Measurements from ENCODE around the gene ELK4.

Gene ELK4

DNA sequence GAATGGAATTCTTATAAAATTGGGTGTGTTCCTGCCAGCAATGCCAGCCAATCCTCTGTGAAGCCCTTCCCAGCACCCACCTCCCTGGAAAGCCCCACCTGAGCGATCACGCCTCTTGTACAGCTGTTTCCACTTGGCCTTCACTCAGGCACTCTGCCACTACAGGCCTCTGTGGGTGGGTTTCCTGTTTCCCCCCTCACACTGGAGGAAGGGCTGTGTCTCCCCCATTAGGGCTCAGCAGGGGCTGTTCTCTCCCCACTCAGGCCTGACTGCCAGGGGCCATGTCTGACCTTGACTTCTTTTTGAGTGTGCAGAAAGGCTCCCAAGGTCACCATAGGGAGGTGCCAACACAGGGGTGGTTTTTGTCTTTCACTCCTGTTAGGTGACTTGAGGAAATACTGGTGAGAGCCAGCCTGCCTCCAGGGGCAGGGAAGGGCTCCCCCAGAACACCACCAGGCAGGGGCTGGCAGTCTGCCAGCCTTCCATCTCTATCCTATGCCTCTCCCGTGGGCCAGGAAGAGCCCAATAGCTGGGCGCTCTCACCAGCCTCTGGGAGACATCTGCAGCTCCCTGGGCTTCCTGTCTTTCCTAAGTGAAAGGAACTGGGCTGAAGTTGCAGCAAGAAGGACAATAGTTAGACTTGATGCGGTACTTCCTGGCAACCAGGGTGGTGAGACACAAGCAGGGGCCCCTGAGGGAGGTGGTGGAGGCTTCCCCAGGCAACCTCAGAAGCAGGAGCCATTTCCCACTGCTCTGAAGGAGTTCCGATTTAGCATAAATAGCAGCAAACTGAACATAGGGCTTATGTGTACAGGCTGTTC, 49.1 kb downstream of the ELK4 start:
- no peak for FAIRE-seq
- DNase-seq (ENCODE audit: insufficient read length, low spot score): no peak
- TF ChIP-seq POLR2A (IDR thresholded peaks at IDR 0.05; ENCODE audit: low read depth, low read length): no peak

DNA sequence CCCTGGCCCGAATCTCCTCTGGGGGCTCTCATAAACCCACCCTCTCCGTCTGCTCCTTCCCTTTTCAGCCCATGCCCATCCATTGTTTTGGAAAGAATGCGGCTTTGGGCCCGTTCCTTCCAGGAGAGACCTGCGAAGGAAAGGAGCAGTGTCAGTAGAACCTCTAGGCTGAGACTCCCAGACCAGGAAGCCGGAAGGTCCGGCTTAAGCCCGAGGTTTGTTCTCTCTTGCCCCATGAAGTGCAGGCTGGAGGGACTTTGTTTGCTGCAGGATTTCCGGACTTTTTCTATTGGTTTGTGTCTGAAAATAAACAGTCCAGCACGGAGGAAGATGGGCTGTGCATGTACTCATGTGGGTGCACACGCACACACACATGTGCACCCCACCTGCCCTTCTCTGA, 49.8 kb downstream of the ELK4 start:
- FAIRE-seq: no peak
- no peak for TF ChIP-seq POLR2A (IDR thresholded peaks at IDR 0.05; ENCODE audit: low read depth, low read length)
- DNase-seq (ENCODE audit: insufficient read length, low spot score): no peak

DNA sequence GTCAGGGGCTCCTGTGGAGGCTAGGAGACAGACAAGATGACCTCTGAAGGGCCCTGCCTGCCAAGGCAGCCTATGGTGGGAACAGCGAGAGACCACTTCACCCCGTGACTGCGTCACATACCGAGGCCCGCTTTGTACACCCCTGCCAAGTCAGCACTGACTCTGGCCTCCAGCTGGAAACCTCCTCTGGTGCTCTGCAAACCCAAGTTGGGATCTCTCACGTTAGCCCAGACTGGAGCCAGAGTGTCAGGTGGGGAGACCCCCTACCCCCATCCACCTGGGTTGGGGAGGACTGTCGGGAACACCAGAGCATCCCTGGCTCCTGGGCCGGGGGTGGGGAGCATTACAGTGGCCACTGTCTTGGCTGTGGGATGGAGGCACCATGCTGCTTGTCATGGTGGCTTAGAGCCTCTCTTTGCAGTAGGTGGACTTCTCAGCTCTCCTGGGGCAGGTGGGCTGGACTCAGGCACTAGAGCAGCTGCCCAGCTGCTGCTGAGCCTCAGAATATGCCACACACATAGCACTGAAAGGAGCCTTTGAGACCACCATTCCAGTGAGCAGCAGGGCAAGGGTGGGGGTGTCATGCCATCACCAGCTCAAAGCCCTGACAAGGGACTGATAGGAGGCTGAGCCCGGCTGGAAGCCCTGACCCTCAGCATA, 50.4 kb downstream of the ELK4 start:
- DNase-seq (ENCODE audit: insufficient read length, low spot score) (no peak), FAIRE-seq (no peak)
- no peak for TF ChIP-seq POLR2A (IDR thresholded peaks at IDR 0.05; ENCODE audit: low read depth, low read length)

DNA sequence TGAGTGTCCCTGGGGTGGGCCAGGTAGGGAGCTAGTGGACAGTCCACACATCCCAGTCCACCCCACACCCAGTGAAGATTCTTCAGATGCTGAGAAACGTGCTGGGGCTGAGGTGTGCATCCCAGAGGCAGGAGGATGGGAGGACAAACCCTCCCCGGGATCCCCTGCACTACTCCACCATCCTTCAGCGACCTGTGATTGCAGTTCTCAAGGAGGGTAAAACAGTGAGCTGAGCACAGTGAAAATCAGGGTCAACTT, 51.0 kb downstream of the ELK4 start:
- no peak for DNase-seq (ENCODE audit: insufficient read length, low spot score)
- FAIRE-seq: no peak
- TF ChIP-seq POLR2A (IDR thresholded peaks at IDR 0.05; ENCODE audit: low read depth, low read length): no peak

DNA sequence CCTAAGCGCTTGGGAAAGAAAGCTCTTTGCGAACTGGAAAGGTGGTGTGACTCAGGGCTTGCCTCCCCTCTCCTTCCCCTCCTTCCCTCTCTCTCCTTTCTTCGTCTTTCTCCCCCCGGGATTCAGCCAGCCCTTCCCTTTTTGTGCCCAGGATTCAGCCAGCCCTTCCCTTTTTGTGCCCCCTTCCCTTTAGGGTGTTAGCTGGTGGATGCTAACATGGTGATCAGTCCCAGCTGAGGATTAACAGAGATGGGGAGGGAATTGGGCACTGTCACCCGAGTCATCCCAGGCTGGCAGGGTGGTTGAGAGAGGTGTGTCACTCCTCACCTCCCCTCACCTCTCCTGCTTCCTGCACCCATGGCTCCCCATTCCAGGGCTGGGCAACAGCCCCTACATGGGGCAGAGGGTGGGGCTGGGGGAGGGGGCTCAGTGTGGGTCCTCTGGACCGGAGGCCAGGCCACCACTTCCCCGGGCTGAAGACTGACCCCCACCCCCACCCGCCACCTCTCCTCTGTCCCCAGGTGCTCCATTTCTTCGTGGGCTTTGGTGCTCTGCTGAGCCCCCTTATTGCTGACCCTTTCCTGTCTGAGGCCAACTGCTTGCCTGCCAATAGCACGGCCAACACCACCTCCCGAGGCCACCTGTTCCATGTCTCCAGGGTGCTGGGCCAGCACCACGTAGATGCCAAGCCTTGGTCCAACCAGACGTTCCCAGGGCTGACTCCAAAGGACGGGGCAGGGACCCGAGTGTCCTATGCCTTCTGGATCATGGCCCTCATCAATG, 51.5 kb downstream of the ELK4 start:
- FAIRE-seq (no peak), DNase-seq (ENCODE audit: insufficient read length, low spot score) (no peak)
- no peak for TF ChIP-seq POLR2A (IDR thresholded peaks at IDR 0.05; ENCODE audit: low read depth, low read length)

DNA sequence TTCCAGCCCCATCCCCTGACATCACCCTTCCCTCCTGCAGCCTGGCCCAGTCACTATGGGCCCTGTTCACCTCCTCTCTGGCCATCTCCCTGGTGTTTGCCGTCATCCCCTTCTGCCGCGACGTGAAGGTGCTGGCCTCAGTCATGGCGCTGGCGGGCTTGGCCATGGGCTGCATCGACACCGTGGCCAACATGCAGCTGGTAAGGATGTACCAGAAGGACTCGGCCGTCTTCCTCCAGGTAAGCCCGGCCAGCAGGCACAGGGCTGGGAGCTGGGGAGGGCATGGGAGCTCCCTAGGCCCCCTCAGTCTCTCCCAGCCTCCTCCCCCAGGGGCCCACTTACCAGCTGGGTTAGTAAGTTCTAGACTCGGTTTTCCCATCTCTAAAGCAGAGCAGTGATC, 52.1 kb downstream of the ELK4 start:
- DNase-seq (ENCODE audit: insufficient read length, low spot score) (no peak), FAIRE-seq (no peak)
- TF ChIP-seq POLR2A (IDR thresholded peaks at IDR 0.05; ENCODE audit: low read depth, low read length): no peak

DNA sequence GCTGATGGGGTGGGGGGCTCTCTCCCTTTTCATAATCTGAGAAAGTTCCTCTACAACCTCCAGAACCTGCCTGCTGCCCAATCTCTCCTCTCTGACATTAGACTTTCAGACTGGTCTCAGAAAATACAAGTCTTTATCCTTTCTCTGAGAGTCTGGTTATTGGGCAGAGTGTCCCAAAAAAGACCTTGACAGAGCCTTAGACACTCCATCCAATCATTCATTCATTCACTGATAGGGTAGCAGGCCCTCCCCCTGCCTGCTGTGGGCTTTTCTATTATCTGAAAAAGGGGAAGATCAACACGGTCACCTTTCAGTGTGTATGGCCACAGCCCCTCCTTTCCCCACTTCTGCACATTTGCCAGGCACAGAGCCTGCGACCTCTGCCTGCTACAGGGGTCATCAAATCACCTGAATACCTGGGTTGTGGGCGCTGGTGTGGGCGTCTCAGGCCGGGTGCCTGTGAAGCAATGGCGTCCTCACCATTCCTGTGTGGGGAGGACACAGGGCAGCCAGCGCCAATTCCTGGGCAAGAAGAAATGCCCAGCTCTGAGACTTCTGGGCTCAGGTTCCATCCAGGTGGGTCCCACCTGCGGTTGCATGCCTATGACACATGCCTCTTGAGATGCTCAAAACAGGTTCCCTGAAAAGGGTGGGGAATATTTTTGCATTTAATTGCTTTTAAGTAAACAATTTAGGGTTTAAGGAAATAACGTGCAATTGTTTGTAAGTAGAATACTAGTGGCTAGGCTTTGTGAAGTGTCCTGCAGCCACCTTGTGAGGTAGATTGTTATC, 52.8 kb downstream of the ELK4 start:
- TF ChIP-seq POLR2A (IDR thresholded peaks at IDR 0.05; ENCODE audit: low read depth, low read length): no peak
- FAIRE-seq (no peak), DNase-seq (ENCODE audit: insufficient read length, low spot score) (no peak)

DNA sequence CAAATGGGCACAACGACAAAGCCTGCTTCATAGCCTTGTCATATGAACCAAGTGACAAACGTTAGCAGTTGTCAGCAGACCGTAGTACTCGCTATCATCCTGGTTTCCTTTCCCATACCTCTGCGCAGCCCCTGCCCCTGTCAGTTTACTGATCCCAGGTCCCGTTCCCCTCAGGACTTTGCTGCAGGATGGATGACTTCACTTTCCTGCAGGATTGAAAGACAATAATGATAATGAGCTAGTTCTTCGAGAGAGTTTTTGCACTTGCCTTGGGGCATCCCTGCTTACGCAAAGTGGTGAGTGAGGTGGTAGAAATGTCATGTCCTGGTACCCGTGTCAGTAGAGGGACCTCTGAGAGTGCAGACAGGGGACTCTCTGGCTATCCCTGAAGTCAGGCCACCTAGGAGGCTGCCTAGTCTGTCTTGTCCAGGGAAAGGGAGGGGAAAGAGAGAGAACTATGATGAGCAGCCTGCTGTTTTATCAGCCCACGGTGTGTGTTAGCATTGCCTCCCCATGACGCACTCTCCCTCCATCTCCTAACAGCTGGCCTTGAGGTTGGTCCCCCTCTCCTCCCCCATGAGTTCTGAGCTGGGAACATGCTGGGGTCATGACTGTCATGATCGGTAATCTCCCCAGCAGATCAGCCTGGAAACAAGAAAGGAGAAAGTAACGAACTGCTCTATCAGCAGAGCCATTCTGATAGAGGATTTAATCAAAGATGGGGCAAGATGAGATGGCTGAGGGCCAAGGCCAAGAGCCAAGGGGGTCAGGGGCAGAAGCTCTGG, 53.7 kb downstream of the ELK4 start:
- no peak for FAIRE-seq
- no peak for DNase-seq (ENCODE audit: insufficient read length, low spot score)
- no peak for TF ChIP-seq POLR2A (IDR thresholded peaks at IDR 0.05; ENCODE audit: low read depth, low read length)

DNA sequence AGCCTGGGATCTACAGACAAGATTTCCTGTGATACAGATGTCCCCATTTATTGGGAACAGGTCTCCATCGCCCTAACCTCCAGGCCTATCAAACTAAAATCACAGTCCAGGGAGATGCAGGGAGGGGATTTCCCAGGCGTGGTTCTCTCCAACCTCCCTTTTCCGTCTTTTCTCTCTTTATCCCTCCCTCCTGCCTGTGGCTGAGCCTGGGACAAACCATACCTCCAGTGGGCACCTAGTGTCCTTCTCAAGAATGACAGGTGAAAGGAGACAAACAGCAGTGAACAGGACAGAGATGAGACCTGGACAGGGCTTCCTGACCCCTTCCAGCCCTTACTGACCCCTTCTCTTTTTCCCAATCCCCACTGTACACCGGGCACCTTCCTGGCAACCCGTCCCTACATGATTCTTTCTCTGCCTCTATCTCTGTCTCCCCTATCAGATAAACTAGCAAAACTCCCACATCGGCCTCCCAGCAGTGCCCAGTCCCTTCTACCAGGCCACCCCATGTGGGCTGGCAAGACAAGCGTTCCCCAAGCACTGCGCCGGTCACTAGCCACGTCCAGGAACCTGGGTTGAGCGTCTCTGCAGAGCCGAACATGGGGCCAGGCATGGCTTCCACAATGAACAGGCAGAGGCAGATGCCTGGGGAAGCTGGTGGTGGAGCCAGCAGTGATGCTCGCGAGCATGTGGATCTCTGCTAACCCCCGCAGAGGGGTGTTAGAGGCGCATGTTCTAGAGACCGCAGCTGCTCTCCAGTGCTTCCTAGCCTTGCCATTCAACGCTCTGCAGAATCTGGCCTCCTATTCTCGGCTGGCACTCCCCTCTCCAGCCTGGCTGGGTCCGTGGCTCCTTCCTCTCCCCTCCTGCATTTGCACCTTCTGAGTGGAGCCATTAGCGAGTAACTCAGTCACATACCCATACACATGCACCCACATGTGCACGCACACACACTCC, 54.7 kb downstream of the ELK4 start:
- FAIRE-seq: no peak
- DNase-seq (ENCODE audit: insufficient read length, low spot score): no peak
- no peak for TF ChIP-seq POLR2A (IDR thresholded peaks at IDR 0.05; ENCODE audit: low read depth, low read length)

DNA sequence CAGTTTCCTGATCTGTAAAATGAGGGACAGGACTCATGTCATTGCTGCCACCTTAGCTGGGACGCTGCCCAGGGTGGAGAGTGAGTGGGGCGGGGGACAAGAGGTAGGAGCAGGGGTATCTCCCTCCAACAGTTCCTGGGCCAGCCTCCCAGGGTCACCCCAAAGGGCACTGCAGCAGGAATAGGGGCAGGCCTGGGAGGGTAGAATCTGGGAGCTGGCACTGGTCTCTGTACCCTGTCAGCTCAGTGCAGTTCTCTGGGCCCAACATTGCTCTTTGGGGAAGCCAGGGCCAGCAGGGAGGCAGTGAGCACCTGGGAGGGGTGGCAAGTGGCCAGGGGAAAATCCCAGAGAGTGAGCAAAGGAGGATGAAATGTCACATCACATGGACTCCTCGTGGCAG, 55.8 kb downstream of the ELK4 start:
- no peak for FAIRE-seq
- no peak for TF ChIP-seq POLR2A (IDR thresholded peaks at IDR 0.05; ENCODE audit: low read depth, low read length)
- DNase-seq (ENCODE audit: insufficient read length, low spot score): no peak

DNA sequence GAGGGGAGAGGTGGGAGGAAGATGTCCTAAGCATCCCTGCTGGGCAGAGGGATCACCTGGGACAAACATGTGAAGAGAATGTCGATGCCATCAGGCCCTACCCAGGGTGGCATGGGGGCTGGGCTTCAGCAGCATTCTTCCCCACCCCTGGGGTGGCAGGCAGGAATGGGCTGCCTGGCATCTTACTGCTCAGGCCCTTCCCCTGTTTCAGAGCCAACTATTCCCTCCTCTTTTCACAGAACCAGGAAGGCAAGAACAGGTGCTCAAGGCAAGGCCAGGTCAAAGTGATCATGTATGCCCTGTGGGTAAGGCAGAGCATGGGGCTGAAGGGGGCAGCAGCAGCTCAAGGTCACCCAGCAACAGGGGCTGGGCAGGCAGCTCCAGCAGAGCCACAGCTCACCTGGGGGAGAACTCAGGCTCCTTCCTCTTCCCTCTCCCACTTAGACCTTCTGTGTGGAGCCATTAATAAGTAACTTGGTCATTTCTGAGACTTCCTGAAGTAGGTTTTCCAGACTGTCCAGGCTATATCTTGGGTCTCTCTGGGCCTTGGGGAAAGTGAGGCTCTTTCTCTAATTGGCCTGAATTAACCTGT, 56.4 kb downstream of the ELK4 start:
- DNase-seq (ENCODE audit: insufficient read length, low spot score): no peak
- no peak for TF ChIP-seq POLR2A (IDR thresholded peaks at IDR 0.05; ENCODE audit: low read depth, low read length)
- FAIRE-seq: no peak

DNA sequence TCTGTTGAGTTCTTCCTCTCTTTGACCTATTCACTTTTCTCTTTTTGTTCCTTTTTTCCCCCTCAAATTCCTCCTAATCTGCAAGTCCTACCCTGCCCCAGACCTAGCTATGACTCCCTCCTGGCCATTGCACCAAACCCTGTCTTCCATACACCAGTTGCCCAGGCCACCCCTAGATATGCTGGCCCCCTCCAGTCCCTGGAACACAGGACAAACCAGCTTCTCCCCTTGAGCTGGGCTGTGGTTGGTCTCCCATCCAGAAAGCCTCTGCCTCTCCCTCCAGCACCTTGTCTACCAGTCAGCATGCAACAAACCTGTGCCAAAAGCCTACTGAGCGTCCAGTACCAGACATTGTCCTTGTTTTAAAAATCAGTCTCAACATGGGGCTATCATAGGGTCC, 59.4 kb downstream of the ELK4 start:
- no peak for TF ChIP-seq POLR2A (IDR thresholded peaks at IDR 0.05; ENCODE audit: low read depth, low read length)
- DNase-seq (ENCODE audit: insufficient read length, low spot score) (no peak), FAIRE-seq (no peak)

Data from H54 (cell line).